ENCODE measurements around the gene STRADB. TPM values are rescaled to one million over a fixed set of nuclear protein-coding genes. Genes with fewer than 3 reads are reported as not detected.

The STRADB gene, protein sequence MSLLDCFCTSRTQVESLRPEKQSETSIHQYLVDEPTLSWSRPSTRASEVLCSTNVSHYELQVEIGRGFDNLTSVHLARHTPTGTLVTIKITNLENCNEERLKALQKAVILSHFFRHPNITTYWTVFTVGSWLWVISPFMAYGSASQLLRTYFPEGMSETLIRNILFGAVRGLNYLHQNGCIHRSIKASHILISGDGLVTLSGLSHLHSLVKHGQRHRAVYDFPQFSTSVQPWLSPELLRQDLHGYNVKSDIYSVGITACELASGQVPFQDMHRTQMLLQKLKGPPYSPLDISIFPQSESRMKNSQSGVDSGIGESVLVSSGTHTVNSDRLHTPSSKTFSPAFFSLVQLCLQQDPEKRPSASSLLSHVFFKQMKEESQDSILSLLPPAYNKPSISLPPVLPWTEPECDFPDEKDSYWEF
- total RNA-seq, result 19.3 and 23.1 TPM in 2 replicates

DNA sequence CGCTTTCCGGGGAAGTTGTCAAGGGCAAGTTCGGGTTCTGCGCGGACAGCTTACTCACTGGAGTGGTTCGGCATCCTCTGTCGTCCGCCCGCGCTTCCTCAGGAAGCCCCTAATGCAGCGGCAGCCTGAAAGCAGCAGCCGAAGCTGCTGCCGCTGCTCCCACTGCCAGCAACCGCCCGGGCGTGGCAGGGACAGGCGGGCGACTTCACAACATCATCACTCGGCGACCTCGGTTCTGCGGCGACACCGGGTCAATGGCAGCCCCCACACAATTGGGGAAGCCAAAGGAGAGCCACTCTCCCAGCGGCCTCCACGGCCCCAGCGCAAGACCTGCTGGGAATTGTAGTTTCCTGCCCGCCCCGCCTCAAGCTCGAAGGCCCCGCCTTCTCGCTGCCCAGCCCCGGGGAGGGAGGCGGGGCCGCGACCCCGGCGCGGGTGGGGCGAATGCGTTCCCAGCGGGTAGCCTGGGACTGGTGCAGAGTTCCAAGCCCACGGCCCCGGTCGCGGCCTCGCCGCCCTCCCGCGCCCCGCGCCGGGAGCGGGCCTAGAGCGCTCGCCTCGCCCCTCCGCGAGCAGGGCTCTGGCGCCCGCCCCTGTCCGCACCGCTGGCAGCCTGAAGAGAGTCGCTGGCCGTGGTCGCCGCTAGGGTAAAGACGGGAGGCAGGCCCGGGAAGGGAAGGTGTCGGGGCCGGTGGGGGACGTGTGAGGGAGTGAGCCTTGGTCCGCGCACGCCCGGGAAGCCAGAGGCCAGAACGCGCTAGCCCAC is at the start of gene STRADB, which contains the start of gene TRAK2:
Gene STRADB, plus strand, starts transcription at position 449 of the 766 bp plus-strand sequence. CDS start 3,101 bp downstream, outside the sequence.
Gene TRAK2, minus strand, starts transcription at position 167 of the 766 bp plus-strand sequence. CDS start 30,951 bp downstream, outside the sequence.

Other genes with a start within 250 kb of the STRADB start
- gene CASP8, start 191.2 kb upstream of the STRADB start, total RNA-seq, result 13.3 and 13.9 TPM in 2 replicates
- 1.0 and 2.0 TPM in 2 replicates for gene FLACC1, start 94.4 kb upstream of the STRADB start, total RNA-seq
- gene TRAK2, start 282 bp upstream of the STRADB start, total RNA-seq, result 14.8 and 16.7 TPM in 2 replicates
- 12.2 and 16.4 TPM in 2 replicates for gene TMEM237, start 191.8 kb downstream of the STRADB start, total RNA-seq
- gene MPP4, start 246.9 kb downstream of the STRADB start, total RNA-seq, result 0.62 and 1.0 TPM in 2 replicates